Fibroblast of the aortic adventitia (primary cell): Measurements from ENCODE around the gene CREB5. TPM values are rescaled to one million over a fixed set of nuclear protein-coding genes. Genes with fewer than 3 reads are reported as not detected.

Source experiments
- DNase-seq: peaks from one replicate; pipeline ENCODE4 v3.0.0-alpha.2; 2010; ENCODE audit warnings: low read depth
- H3K4me3 ChIP-seq: 2 replicates; pipeline ENCODE4 v1.5.1; 2011; ENCODE audit warnings: low read depth, mild to moderate bottlenecking, control low read depth, low read length, moderate library complexity
- CTCF ChIP-seq: IDR thresholded peaks from 2 replicates; pipeline ENCODE4 v1.5.1; 2011; ENCODE audit warnings: mild to moderate bottlenecking, low read length, control low read depth, inconsistent platforms; ENCODE audit not compliant: insufficient read depth
- total RNA-seq: library from RNA; depleted of rRNA; stranded (reverse); fragments of >200 nt; gene quantifications from 2 replicates; pipeline ENCODE4 v1.2.3, GENCODE V29; 2012; ENCODE audit warnings: low replicate concordance

Gene CREB5
- total RNA-seq, 1 donor: 5.2 TPM

- H3K4me3 ChIP-seq: no peak overlapping the region
- DNase-seq: no peak
- no peak for TF ChIP-seq CTCF
Measured at GRCh38 chr7:28807396-28807994, 395.2 kb downstream of the CREB5 start.

GRCh38 chr7:28808796-28809533 is 396.6 kb downstream of the CREB5 start:
- H3K4me3 ChIP-seq: no peak overlapping the region
- TF ChIP-seq CTCF: no peak
- DNase-seq: peak; percentile 49

- no peak for TF ChIP-seq CTCF
- peak; percentile 18 for DNase-seq
- H3K4me3 ChIP-seq: no peak overlapping the region
Measured at GRCh38 chr7:28811008-28811407, 398.7 kb downstream of the CREB5 start.

- peak; percentile 41 for DNase-seq
- H3K4me3 ChIP-seq: no peak overlapping the region
Measured at GRCh38 chr7:28811701-28812430, 399.5 kb downstream of the CREB5 start.

GRCh38 chr7:28812616-28813015 is 400.3 kb downstream of the CREB5 start:
- no peak for DNase-seq
- no peak overlapping the region for H3K4me3 ChIP-seq
- TF ChIP-seq CTCF: no peak

More at GRCh38 chr7:28811701-28812430, 399.5 kb downstream of the CREB5 start:
- no peak for TF ChIP-seq CTCF

- no peak overlapping the region for H3K4me3 ChIP-seq
- peak; percentile 34 for DNase-seq
- TF ChIP-seq CTCF: no peak
Measured at GRCh38 chr7:28813243-28813962, 401.1 kb downstream of the CREB5 start.
